Endodermal cell (in vitro differentiated cells): ENCODE measurements around the gene DNAH1. TPM values are rescaled to one million over a fixed set of nuclear protein-coding genes. Genes with fewer than 3 reads are reported as not detected.
A peak's percentile ranks its signal among the peaks of the same experiment; 100 is the strongest.

Experiments
- DNase-seq: peaks from one replicate; pipeline ENCODE4 v3.0.0-alpha.2; 2017
- H3K27ac ChIP-seq: 2 replicates; pipeline ENCODE4 v1.5.1; 2013; ENCODE audit warnings: mild to moderate bottlenecking, low read depth, low read length, moderate library complexity
- H3K27me3 ChIP-seq: 2 replicates; pipeline ENCODE4 v1.6.1; 2013; ENCODE audit warnings: mild to moderate bottlenecking, low read length, moderate library complexity; ENCODE audit not compliant: insufficient read depth, control insufficient read depth, poor library complexity, severe bottlenecking
- H3K36me3 ChIP-seq: 2 replicates; pipeline ENCODE4 v1.7.0; 2013; ENCODE audit warnings: mild to moderate bottlenecking, low read length, moderate library complexity; ENCODE audit not compliant: control insufficient read depth, insufficient read depth
- H3K4me1 ChIP-seq: one replicate; pipeline ENCODE4 v1.7.0; 2013; ENCODE audit warnings: low read length; ENCODE audit not compliant: control insufficient read depth, insufficient read depth
- H3K4me3 ChIP-seq: 2 replicates; pipeline ENCODE4 v1.5.1; 2013; ENCODE audit warnings: mild to moderate bottlenecking, low read length, moderate library complexity
- H3K9ac ChIP-seq: 2 replicates; pipeline ENCODE4 v1.6.1; 2013; ENCODE audit warnings: mild to moderate bottlenecking, low read length, moderate library complexity; ENCODE audit not compliant: poor library complexity, severe bottlenecking; ENCODE audit errors: extremely low read depth
- H3K9me3 ChIP-seq: 2 replicates; pipeline ENCODE4 v1.6.1; 2013; ENCODE audit warnings: mild to moderate bottlenecking, low read length, moderate library complexity; ENCODE audit not compliant: control insufficient read depth
- H3K27ac Mint-ChIP-seq: 2 replicates; pipeline ENCODE4 v1.8.0; 2020; ENCODE audit warnings: mixed read lengths
- H3K27me3 Mint-ChIP-seq: 2 replicates; pipeline ENCODE4 v1.8.0; 2021; ENCODE audit warnings: mild to moderate bottlenecking, mixed read lengths; ENCODE audit not compliant: insufficient read depth
- H3K36me3 Mint-ChIP-seq: 2 replicates; pipeline ENCODE4 v1.8.0; 2020; ENCODE audit warnings: low read depth, mixed read lengths
- H3K4me1 Mint-ChIP-seq: 2 replicates; pipeline ENCODE4 v1.8.0; 2020; ENCODE audit warnings: mixed read lengths
- H3K4me3 Mint-ChIP-seq: 2 replicates; pipeline ENCODE4 v1.8.0; 2020; ENCODE audit warnings: mild to moderate bottlenecking, moderate library complexity, mixed read lengths
- H3K9me3 Mint-ChIP-seq: 2 replicates; pipeline ENCODE4 v1.8.0; 2020; ENCODE audit warnings: mild to moderate bottlenecking, mixed read lengths
- WGBS, 2 experiments: methylation state at CpG; one replicate each; pipeline versions ENCODE4 v1.1.5 to v1.1.7; 2013; ENCODE audit warnings: missing lambda C conversion rate in 2 of 2, mixed read lengths in 1 of 2; ENCODE audit not compliant: insufficient coverage in 1 of 2, insufficient read length in 1 of 2; 5-methylcytosine and 5-hydroxymethylcytosine counted together
- total RNA-seq, 2 donors: library from RNA; stranded (reverse); fragmentation: NEBNext Ultra II Directional in 1 of 2; extraction: Animal tissue kit (Norgen Biotek cat#: 25700) in 1 of 2; gene quantifications; 2 replicates in 1 of 2; 3 replicates in 1 of 2; pipeline ENCODE4 v1.2.1, GENCODE V29; 2021
- TF ChIP-seq, protein P1 (sequence below): fragments of 200-600 bp; sonication (generic); conservative IDR thresholded peaks from 2 replicates; pipeline ENCODE4 v1.5.0; 2021; ENCODE audit warnings: antibody characterized with exemption, mild to moderate bottlenecking

DNAH1 gene
- total RNA-seq, 2 donors from 2014 or later: 4.9 to 5.5 TPM

- H3K4me1 Mint-ChIP-seq: peaks cover 7% of the 10 kb centered on the region
- H3K4me3 Mint-ChIP-seq: no peak overlapping the region
- H3K27ac ChIP-seq: no peak overlapping the region
- no peaks in the 10 kb centered on the region for H3K36me3 ChIP-seq
- no peaks in the 10 kb centered on the region for H3K27me3 Mint-ChIP-seq
- TF ChIP-seq, protein P1, sequence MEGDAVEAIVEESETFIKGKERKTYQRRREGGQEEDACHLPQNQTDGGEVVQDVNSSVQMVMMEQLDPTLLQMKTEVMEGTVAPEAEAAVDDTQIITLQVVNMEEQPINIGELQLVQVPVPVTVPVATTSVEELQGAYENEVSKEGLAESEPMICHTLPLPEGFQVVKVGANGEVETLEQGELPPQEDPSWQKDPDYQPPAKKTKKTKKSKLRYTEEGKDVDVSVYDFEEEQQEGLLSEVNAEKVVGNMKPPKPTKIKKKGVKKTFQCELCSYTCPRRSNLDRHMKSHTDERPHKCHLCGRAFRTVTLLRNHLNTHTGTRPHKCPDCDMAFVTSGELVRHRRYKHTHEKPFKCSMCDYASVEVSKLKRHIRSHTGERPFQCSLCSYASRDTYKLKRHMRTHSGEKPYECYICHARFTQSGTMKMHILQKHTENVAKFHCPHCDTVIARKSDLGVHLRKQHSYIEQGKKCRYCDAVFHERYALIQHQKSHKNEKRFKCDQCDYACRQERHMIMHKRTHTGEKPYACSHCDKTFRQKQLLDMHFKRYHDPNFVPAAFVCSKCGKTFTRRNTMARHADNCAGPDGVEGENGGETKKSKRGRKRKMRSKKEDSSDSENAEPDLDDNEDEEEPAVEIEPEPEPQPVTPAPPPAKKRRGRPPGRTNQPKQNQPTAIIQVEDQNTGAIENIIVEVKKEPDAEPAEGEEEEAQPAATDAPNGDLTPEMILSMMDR: no peak
- H3K9me3 Mint-ChIP-seq: no peaks in the 10 kb centered on the region
- no peaks in the 10 kb centered on the region for H3K27me3 ChIP-seq
- 88 to 90% methylated on average over 5 to 9 of the region's 9 CpGs for WGBS, 2 experiments
- H3K4me1 ChIP-seq: no peaks in the 10 kb centered on the region
- H3K27ac Mint-ChIP-seq: no peak overlapping the region
- DNase-seq: peak; percentile 24
- H3K9me3 ChIP-seq: no peaks in the 10 kb centered on the region
- H3K36me3 Mint-ChIP-seq: no peaks in the 10 kb centered on the region
- H3K4me3 ChIP-seq: no peak overlapping the region
- no peak overlapping the region for H3K9ac ChIP-seq
Measured at GRCh38 chr3:52438579-52439425, 122.7 kb downstream of the DNAH1 start.

- Mint-ChIP-seq H3K27ac (no peak overlapping the region), H3K9me3 (no peaks in the 10 kb centered on the region), H3K27me3 (no peaks in the 10 kb centered on the region), H3K36me3 (no peaks in the 10 kb centered on the region), H3K4me1 (no peaks in the 10 kb centered on the region), H3K4me3 (no peak overlapping the region)
- Histone ChIP-seq H3K9me3 (no peaks in the 10 kb centered on the region), H3K27me3 (no peaks in the 10 kb centered on the region), H3K4me1 (no peaks in the 10 kb centered on the region), H3K36me3 (no peaks in the 10 kb centered on the region), H3K27ac (no peak overlapping the region), H3K4me3 (no peak overlapping the region), H3K9ac (no peak overlapping the region)
- 91 to 95% methylated on average over 8 to 16 of the region's 16 CpGs for WGBS, 2 experiments
- peak; percentile 38 for DNase-seq
- TF ChIP-seq, protein P1: no peak
Measured at GRCh38 chr3:52439426-52440248, 123.5 kb downstream of the DNAH1 start.

GRCh38 chr3:52440249-52440551, 124.1 kb downstream of the DNAH1 start:
- DNase-seq: peak; percentile 30
- Mint-ChIP-seq H3K9me3 (no peaks in the 10 kb centered on the region), H3K27ac (no peak overlapping the region), H3K4me1 (peaks cover 2% of the 10 kb centered on the region), H3K36me3 (no peaks in the 10 kb centered on the region), H3K27me3 (no peaks in the 10 kb centered on the region), H3K4me3 (no peak overlapping the region)
- TF ChIP-seq, protein P1: no peak
- H3K4me3 ChIP-seq: no peak overlapping the region
- no peaks in the 10 kb centered on the region for H3K36me3 ChIP-seq
- no peak overlapping the region for H3K27ac ChIP-seq
- H3K27me3 ChIP-seq: no peaks in the 10 kb centered on the region
- H3K4me1 ChIP-seq: no peaks in the 10 kb centered on the region
- WGBS, 2 experiments: 94 to 99% methylated on average over 10 to 12 of the region's 12 CpGs
- H3K9me3 ChIP-seq: no peaks in the 10 kb centered on the region
- H3K9ac ChIP-seq: no peak overlapping the region
